ENCODE results near the gene DISC1.
"Not testable (repeated sequence)": the region's sequence is repeated elsewhere in the genome, so short reads cannot be mapped to it uniquely, and the experiment has no call there.

Gene DISC1

DNA sequence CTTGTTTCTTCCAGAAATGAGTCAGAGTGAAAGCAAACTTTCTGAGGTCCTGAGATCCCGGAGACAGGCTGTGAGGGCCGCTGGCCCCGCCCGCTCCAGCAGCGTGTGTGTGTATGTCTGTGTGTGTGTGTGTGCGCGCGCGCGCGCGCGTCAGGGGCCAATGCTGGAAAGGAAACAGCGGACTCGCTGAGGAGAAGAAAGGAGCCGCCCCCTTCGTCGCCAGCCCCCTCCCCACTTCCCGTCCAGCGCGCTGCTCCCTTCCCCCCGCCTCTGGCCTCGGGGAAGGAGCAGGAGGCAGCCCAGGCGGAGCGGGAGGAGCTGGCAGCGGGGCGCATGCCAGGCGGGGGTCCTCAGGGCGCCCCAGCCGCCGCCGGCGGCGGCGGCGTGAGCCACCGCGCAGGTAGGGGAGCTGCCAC, at the start of gene DISC1:
Gene DISC1 (plus strand): TSS at position 256 of the 416 bp plus-strand sequence. CDS start 78 bp downstream, at position 334.
- peak; percentile 77 for DNase-seq (ENCODE audit: low spot score)

DNA sequence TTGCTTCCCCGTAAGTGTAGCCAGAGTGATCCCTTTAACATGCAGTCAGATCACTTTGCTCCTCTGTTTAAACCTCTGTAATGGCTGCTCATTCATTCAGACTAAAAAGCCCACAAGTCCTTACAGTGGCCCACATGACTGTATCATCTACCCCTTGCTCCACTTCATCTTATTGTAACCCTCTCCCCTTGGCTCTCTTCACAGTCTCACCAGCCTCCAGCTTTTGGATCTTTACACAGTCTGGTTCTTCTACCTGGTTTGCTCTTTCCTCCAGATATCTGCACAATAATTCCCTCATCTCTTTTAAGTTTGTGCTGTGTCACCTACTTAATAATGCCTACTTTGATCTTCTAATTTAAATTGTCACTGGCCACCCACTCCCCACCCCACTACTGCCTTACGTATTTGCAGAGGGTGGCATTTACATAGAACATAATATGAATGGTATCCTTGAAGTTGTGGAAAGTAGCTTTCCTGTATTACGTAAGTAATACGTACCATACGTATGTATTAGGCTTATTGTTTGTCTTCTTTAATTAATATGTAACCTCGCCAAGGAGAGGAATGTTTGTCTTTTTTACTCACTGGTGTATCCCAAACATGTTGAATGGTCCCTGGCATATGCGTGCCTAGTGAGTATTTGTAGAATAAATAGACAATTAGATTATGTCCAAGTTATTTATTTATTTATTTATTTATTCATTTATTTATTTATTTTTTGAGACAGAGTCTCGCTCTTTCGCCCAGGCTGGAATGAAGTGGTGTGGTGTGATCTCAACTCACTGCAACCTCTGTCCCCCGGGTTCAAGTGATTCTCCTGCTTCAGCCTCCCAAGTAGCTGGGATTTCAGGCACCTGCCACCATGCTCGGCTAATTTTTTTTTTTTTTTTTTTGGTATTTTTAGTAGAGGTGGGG, 49.5 kb upstream of the DISC1 start:
- peak; percentile 51 for DNase-seq (ENCODE audit: low spot score)

GRCh38 chr1:231580874-231581273, 45.7 kb upstream of the DISC1 start:
- DNase-seq (ENCODE audit: low spot score) = no peak

GRCh38 chr1:231581859-231582258, 44.7 kb upstream of the DISC1 start:
- DNase-seq (ENCODE audit: low spot score) = no peak

- no peak for DNase-seq (ENCODE audit: low spot score)
Measured at GRCh38 chr1:231583376-231583775, 43.2 kb upstream of the DISC1 start.

DNA sequence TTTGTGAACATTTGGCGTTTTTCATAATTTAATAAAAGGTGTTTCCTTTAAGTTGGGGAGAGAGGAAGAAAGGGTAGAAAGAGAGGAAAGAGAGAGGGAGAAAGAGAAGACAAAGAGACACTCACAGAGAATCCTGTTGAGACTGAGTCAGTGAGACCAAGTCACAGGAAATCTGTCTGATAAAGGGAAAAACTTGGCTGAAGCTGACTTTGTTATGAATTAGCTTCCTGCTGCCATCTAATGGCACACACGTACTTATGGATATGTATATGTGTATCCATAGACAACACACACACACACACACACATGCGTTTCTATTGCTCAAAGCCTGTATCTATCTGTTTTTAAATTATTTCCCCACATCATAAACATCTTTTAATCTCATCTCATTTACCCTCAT, 42.5 kb upstream of the DISC1 start:
- peak; percentile 11 for DNase-seq (ENCODE audit: low spot score)

GRCh38 chr1:231584921-231585320, 41.7 kb upstream of the DISC1 start:
- no peak for DNase-seq (ENCODE audit: low spot score)

DNA sequence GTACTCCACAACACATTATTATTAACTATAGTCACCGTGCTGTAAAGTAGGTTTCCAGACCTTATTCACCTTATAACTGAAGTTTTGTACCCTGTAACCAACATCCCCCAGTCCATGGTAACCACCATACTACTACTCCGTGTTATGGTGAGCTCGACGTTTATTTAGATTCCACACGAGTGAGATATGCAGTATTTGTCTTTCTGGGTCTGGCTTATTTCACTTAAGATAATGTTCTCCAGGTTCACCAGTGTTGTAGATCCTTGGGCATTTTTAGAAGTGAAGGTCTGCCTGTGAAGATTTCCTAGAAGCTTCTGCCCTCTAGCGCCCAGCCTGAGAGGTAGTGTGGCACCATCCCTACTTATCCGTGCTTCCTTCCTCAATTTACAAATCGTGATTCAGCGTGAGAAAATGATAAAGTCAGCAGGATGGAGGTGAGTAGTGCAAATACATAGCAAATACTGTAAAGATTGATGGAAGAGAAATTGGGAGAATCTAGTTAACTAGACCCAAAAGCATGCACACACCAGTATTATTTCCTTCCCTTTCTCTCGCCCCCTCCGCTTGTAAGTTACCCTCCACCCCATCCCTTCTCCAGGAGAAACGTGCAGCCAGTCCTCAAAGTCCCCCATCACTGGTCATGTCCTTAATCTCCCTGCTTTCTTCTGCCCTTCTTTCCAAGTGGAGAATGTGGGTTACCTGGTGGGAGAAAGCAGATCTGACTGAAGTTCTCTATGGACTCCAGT, 36.0 kb upstream of the DISC1 start:
- DNase-seq (ENCODE audit: low spot score) = peak; percentile 47

DNA sequence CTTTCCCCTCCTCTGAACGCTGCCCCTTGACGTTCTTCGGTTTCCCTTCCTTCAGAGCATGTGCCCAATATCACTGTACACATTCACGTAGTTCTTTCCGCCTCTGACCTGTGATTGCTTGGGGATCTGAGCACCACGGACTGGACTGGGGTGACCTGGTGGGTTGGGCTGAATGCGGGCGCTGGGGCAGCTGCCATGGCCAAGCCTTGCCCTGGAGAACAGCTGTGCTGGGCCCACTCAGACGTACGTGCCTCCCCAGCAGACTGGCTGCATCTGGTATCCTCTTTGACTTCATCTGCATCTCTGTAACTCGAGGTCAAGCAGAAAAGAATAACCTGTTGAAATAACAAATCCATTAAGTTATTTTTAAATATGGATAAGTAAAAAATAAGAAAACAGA, 35.1 kb upstream of the DISC1 start:
- DNase-seq (ENCODE audit: low spot score) = no peak

DNA sequence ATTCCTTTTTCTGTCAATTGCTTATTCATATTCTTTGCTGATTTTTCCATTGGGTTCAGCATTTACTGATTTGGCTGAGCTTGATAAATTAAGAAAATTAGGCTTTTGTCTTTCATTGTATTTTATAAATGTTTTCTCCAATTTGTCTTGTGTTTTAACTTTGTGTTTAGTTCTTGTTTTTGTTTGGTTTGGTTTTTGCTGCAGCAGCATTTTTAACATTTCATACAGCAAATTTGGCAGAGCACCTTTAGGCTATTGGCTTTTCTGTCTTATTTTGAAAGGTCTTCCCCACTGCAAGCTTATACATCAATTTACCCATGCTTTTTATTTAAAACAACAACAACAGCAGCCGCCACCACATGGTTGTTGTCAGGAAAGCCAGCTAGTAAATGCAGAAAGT, 33.8 kb upstream of the DISC1 start:
- DNase-seq (ENCODE audit: low spot score) = no peak

DNA sequence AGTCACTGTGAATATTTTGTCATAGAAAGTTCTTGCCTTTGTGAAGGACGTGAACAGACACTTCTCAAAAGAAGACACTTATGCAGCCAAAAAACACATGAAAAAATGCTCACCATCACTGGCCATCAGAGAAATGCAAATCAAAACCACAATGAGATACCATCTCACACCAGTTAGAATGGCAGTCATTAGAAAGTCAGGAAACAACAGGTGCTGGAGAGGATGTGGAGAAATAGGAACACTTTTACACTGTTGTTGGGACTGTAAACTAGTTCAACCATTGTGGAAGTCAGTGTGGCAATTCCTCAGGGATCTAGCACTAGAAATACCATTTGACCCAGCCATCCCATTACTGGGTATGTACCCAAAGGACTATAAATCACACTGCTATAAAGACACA, 33.3 kb upstream of the DISC1 start:
- DNase-seq (ENCODE audit: low spot score) = not testable (repeated sequence)

DNA sequence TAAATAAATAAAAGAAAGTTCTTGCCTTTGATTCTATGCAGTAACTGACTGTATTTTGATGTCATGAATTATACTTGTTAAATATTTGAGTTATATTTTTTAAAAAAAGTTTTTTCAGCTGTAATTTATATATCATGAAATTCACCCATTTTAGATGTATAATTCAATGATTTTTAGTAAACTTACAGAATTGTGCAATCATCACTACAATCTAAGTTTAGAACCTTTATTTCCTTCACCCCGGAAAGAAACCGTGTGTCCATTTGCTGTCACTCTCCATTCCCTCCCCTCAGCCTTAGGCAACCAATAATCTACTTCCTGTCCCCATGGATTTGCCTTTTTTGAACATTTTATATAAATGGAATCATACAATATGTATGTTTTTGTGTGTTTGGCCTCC, 32.5 kb upstream of the DISC1 start:
- DNase-seq (ENCODE audit: low spot score) = no peak

DNA sequence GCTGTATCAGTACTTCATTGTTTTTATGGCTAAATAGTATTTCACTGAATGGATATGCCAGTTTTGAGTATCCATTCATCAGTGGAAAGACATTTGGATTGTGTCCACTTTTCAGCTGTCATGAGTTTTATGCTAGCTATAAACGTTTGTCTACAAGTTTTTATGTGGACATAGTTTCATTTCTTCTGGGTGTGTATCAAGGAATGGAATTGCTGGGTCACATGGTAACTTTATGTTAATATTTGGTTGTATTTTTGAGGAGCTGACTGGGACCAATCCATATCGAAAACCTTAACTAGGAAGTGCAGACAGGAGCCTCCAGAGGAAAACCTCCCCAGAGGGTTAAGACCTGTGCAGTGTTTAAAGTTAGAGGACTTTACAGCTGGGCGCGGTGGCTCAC, 31.8 kb upstream of the DISC1 start:
- DNase-seq (ENCODE audit: low spot score) = no peak

DNA sequence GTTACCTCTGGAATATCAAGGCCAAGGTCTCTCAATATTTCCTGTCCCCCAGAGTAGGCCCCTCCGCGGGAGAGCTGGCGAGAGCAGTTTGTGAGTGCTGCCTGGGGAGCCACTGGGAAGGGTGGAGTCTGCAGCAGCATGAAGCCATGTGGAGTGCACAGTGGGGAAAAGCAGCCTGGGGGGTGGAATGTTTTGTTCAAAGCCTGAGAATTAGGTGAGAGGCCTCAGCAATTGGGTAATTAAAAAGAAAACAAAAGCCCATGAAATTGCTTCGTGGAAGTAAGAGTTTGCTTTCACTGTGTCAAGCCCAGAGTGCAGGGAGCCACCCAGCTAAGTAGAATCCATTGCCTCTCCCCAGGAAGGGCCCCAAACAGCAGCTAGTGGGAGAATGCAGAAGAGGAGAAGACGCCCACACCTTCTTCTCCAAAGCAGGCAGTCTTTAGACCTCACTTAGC, 30.2 kb upstream of the DISC1 start:
- DNase-seq (ENCODE audit: low spot score) = no peak

- DNase-seq (ENCODE audit: low spot score) = no peak
Measured at GRCh38 chr1:231597971-231598370, 28.6 kb upstream of the DISC1 start.

DNA sequence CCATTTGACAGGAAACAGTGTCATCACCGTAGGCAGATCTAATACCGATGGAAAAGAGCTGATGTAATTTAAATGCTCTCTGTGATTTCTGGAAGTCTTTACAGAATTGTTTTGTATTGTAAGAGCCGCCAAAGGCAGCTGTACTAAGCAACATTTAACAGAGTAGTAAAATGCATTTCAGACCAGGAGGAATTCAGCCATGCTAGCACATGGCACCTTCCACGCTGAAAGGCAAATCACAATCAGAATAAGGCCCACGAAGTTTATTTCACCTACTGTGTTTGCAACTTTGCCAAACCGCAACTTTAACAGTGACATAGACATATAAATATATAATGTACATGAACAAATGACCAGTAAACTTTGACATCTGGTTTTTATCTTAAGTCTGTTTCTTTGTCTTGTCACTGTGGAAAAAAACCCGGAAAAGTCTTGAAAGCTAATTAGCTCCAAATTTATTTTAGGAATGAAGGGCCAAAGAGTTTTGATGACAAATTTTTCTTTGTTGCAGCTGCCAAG, 26.1 kb upstream of the DISC1 start:
- DNase-seq (ENCODE audit: low spot score) = no peak

GRCh38 chr1:231601824-231602672, 24.5 kb upstream of the DISC1 start:
- DNase-seq (ENCODE audit: low spot score) = no peak

GRCh38 chr1:231602673-231602984, 24.0 kb upstream of the DISC1 start:
- DNase-seq (ENCODE audit: low spot score) = no peak

DNA sequence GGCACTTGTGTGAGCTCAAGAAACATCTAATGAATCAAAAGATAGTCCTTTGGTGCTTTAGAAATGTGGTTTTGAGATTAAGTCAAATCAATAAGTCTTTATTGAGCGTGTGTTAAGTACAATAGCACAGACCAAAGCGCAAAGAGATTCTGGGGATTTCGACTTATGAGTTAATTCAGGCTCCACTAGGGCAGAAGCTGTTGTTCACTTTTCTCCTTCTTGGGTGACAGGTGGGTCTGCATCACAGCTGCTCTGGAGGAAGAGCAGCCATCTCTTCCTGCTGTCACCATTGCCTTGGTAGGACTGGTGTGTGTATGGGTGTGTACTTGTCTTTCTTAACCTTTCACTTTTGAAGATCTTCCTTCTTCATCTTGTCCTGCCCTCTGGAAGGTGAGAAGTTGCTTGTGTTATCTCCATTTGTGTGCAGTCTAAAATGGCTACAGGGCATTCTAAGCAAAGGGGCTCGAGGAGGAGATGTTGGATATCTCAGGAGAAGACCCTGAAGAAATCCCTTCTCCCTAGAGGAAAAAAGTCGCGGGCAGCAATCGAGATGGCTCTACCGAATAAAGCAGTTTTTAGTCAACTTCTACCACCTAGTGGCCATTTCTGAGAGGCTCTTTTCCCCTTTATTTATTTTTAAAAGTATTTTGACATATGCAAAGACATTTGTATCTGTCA, 22.9 kb upstream of the DISC1 start:
- peak; percentile 58 for DNase-seq (ENCODE audit: low spot score)

DNA sequence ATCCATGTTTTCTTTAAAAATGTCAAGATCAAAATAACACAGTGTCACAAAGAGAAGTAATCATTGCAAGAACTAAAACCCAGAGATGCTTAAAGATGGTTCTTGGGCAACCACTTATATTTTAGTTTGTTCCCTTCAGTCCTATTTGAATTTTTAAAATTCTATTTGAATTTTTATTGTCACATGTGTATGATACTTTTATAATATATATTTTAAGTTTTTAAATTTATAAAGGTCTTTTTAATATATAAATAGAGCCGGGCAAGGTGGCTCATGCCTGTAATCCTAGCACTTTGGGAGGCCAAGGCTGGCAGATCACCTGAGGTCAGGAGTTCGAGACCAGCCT, 22.3 kb upstream of the DISC1 start:
- no peak for DNase-seq (ENCODE audit: low spot score)

Data from putamen (tissue), 1 donor.